Lower leg skin (tissue), 4 donors: ENCODE data around the gene CDC20. TPM values are rescaled to one million over a fixed set of nuclear protein-coding genes. Genes with fewer than 3 reads are reported as not detected.
A peak's percentile ranks its signal among the peaks of the same experiment; 100 is the strongest.

Experiments used
- DNase-seq, 2 donors: peaks; one replicate each; pipeline ENCODE4 v3.0.0-alpha.2; 2019; ENCODE audit warnings: low spot score in 2 of 2
- H3K4me3 ChIP-seq: fragments of 200-600 bp; sonication (generic); 2 replicates; pipeline ENCODE4 v1.5.1; 2017; ENCODE audit warnings: mild to moderate bottlenecking, low read depth; ENCODE audit not compliant: poor library complexity, severe bottlenecking
- POLR2A ChIP-seq, 2 donors: fragments of 450-650 bp; IDR thresholded peaks; one replicate each; pipeline ENCODE4 v1.6.1; 2016 to 2017; ENCODE audit warnings: antibody characterized with exemption in 2 of 2, mild to moderate bottlenecking in 1 of 2, moderate library complexity in 1 of 2
- WGBS, 2 donors: methylation state at CpG; one replicate each; pipeline ENCODE4 v1.1.5; 2018; 5-methylcytosine and 5-hydroxymethylcytosine counted together
- intact Hi-C: fragments of 100-400 bp; cut with DNase I; formaldehyde crosslinking; loops from one replicate; pipeline ENCODE4 v1.15.0; 2023; ENCODE audit warnings: low total_unique reads
- total RNA-seq, 4 donors: library from RNA; depleted of rRNA; stranded (reverse); fragments of >200 nt; gene quantifications; one replicate each; pipeline ENCODE4 v1.1.0, GENCODE V29; 2016
- TF ChIP-seq, protein P1 (sequence below), 3 donors: fragments of 450-650 bp; IDR thresholded peaks; one replicate each; pipeline ENCODE4 v1.5.1; 2016; ENCODE audit warnings: antibody characterized with exemption in 3 of 3, mild to moderate bottlenecking in 3 of 3, moderate library complexity in 2 of 3

Gene CDC20
- total RNA-seq, 4 donors from 2014 or later = 2.7 to 12.1 (median 6.5) TPM

DNA sequence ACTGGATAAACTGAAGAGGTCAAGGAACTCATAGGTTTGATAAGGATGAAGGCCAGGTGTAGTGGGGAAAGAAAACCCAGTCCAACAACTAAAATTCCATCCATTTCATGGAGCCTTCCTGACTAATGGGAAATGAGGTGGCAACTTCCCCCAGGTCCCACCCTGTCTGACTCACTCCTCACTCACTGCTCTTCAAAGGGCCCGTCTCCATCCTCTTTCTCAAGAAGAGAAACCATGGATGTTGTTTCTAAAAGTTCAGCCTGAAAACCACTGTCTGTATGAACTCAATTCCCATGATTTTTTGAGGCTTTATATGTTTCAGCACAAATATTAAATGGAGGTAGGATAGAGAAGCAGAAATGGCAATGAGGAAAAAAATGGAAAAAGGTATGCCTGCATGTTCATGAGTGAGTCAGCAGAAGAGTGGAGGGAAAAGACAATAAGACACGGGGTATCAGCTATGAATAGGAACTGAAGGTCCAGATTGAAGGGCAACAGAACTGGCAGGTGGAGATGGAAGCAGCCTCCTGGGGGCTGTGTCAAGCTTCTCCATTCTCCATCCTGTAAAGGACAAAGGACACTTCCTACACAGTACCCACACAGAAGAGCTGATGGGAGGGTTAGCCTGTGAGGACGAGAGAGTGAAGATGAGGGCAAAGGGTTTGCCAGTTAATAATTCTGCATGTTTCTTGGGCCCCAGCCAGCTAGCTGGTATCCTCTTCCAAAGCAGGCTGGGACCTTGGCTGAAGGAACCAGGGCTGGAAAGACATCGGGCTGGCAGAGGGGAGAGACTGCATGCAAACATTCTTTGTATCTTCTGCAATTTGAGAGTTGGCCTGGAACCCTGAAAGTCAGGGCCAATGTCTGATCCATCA is 14.5 kb downstream of the CDC20 start:
- no peak for TF ChIP-seq POLR2A (IDR thresholded peaks at IDR 0.05)
- no peak for DNase-seq
- H3K4me3 ChIP-seq = no peak overlapping the region
- intact Hi-C loops = no loop called here
- WGBS, 2 donors = 38 to 47% methylated on average over 4 of the region's 4 CpGs

DNA sequence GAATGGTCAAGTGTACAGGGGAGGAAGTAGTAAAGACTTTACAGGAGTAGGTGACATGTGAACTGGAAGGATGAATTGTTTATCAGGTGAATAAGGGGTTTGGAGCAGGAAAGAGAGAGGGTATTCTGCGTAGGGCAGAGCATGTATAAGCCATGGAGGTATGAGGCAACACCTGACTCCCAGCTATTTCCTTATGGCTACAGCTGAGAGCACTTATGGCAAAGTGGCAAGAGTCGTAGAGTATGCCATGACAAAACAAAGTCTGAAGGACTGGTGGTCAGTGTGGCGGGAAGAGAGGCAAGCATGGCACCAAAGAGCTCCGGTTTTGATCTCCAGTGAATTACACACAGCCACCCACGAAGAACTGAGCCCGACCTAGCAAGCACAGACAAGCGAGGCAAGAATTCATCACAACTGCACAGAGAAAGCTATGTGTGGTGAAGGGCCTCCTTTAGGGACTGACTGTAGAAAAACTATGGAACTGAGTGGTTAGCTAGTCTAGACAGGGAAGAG is 18.0 kb downstream of the CDC20 start:
- intact Hi-C loops = no loop called here
- H3K4me3 ChIP-seq = no peak overlapping the region
- 68 to 85% methylated on average over 7 of the region's 7 CpGs for WGBS, 2 donors
- no peak for DNase-seq
- TF ChIP-seq POLR2A (IDR thresholded peaks at IDR 0.05) = no peak
- TF ChIP-seq, protein P1, sequence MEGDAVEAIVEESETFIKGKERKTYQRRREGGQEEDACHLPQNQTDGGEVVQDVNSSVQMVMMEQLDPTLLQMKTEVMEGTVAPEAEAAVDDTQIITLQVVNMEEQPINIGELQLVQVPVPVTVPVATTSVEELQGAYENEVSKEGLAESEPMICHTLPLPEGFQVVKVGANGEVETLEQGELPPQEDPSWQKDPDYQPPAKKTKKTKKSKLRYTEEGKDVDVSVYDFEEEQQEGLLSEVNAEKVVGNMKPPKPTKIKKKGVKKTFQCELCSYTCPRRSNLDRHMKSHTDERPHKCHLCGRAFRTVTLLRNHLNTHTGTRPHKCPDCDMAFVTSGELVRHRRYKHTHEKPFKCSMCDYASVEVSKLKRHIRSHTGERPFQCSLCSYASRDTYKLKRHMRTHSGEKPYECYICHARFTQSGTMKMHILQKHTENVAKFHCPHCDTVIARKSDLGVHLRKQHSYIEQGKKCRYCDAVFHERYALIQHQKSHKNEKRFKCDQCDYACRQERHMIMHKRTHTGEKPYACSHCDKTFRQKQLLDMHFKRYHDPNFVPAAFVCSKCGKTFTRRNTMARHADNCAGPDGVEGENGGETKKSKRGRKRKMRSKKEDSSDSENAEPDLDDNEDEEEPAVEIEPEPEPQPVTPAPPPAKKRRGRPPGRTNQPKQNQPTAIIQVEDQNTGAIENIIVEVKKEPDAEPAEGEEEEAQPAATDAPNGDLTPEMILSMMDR (IDR thresholded peaks at IDR 0.05) = no peak

DNA sequence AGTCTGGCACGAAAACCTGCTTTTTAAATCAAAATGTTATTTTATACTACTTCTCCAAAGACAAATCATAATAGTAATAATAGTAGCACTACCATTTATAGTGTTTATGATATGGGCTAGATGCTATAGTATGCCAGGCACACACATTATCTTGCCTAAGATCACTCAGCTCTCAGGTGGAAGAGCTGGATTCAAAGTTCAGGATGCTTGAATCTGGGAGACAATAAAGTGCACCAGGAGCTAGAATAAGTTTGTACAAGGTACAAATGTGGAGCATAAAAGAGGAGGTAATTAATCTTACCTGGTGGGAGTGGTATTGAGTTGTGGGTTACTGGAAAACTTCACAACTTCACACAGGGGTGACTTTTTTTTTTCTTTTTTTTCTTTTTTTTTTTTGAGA is 19.1 kb downstream of the CDC20 start:
- TF ChIP-seq, protein P1 (IDR thresholded peaks at IDR 0.05) = no peak
- no peak for TF ChIP-seq POLR2A (IDR thresholded peaks at IDR 0.05)
- intact Hi-C loops = no loop called here
- no peak for DNase-seq
- H3K4me3 ChIP-seq = no peak overlapping the region
- 96 to 97% methylated on average over 1 of the region's 1 CpG for WGBS, 2 donors

DNA sequence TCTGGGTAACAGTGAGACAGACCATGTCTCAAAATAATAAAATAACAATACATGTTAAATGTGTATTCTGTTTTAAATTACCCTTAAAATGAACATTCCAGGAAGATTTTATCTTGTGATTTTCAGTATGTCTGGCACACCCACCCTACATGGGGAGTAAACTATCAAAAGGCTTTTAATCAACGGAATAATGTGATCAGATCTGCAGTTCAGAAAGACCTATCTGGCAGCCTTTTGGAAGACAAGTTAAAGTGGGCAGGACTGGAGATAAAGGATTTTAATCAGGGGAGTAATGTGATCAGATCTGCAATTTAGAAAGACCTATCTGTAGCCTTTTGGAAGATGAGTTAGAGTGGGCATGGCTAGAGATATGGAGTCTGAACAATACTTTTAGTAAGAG is 20.7 kb downstream of the CDC20 start:
- TF ChIP-seq, protein P1 (IDR thresholded peaks at IDR 0.05) = no peak
- no peak for TF ChIP-seq POLR2A (IDR thresholded peaks at IDR 0.05)
- H3K4me3 ChIP-seq = no peak overlapping the region
- peak in 1 of 2 donors; percentile 8 for DNase-seq
- 86 to 92% methylated on average over 1 of the region's 1 CpG for WGBS, 2 donors
- intact Hi-C loops = no loop called here

DNA sequence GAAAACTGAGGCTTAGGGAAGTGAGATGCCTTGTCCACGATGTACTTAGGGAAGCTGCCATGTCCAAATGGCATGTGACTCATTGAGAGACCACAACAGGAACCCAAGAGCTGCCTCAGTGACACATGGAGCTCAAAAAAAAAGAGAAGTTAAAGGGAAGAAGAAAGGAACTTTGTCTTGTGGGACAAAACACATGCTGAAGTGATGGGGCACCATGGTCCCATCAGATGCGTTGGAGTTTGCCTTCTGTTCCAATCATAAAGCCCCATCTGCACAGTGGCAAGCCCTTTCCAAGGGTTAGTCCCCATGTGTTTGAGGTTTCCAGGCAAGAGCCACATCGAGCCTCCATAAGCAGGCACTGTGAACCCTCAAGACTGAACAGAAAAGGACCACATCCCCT is 22.8 kb downstream of the CDC20 start:
- TF ChIP-seq POLR2A (IDR thresholded peaks at IDR 0.05) = no peak
- TF ChIP-seq, protein P1 (IDR thresholded peaks at IDR 0.05) = no peak
- peak in 1 of 2 donors; percentile 53 for DNase-seq
- no peak overlapping the region for H3K4me3 ChIP-seq
- intact Hi-C loops = no loop called here
- 69 to 72% methylated on average over 3 of the region's 3 CpGs for WGBS, 2 donors

DNA sequence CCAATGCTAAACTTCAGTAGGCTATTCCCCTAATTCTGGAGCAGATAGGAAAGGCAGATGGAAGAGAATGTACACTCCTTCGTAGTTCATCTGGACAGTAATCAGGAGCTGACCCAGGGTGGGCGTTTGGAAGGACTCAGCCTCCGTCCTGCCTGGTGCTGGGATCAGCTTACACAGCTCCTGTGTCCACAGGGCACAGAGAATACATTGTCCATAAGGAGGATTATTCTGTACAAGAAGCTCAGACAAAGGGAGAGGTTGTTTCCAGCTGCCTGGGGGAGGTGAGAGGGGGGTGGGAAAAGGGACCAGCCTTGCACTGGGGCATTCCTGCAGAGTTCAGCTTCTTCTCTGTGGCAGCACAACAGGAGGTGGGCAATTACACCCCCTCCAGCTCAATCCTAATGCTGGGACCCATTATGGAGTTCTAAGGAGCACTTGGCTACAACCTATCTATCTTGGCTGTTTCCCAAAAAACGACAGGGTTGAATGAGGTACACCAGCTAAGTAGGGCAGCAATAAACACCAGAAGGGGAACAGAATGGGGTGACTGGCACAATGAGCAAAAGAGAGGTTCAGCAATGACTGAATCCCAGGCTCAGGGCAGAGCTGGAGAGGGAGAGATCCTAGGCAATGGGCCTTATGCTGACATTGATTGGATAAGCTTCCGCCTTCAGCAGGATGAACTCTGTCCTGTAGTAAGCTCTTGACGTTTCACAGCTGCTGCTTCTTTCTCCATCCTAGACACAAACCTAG is 23.4 kb downstream of the CDC20 start:
- peak in 1 of 2 donors; percentile 8 for DNase-seq
- intact Hi-C loops = no loop called here
- no peak overlapping the region for H3K4me3 ChIP-seq
- WGBS, 2 donors = 63 to 72% methylated on average over 6 of the region's 6 CpGs
- no peak for TF ChIP-seq POLR2A (IDR thresholded peaks at IDR 0.05)
- TF ChIP-seq, protein P1 (IDR thresholded peaks at IDR 0.05) = no peak
